Activated CD8-positive, alpha-beta memory T cell treated with anti-CD3 and anti-CD28 coated beads for 4 hours (primary cell): ENCODE results near the gene EXOSC2.
"Not testable (repeated sequence)": the region's sequence is repeated elsewhere in the genome, so short reads cannot be mapped to it uniquely, and the experiment has no call there.

ENCODE experiments used
- DNase-seq, 2 donors: peaks; one replicate each; pipeline ENCODE4 v3.0.0-alpha.2; 2020; ENCODE audit warnings: low read depth in 2 of 2

The EXOSC2 gene

GRCh38 chr9:130668196-130668595, 25.4 kb upstream of the EXOSC2 start:
- no peak for DNase-seq

DNA sequence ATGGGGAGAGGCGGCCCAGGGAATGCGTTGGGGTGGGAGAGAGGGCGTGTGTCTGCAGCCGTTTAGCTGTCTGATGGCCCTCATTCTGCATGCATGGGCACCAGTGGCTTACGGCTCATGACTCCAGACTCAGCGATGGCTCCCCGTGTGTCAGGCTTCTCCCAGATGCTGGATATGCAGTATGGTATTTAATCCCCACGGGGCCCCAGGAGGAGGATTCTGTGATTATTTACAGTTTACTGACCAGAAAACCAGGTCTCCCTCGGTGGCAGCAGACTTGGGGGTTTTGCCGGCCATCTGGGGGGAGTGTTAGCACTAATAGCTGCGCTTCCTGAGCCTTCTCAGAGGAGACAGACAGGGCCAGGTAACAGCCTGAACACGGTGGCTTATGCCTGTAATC, 24.9 kb upstream of the EXOSC2 start:
- no peak for DNase-seq

- DNase-seq = no peak
Measured at GRCh38 chr9:130669965-130670364, 23.6 kb upstream of the EXOSC2 start.

GRCh38 chr9:130670644-130671043, 22.9 kb upstream of the EXOSC2 start:
- no peak for DNase-seq

DNA sequence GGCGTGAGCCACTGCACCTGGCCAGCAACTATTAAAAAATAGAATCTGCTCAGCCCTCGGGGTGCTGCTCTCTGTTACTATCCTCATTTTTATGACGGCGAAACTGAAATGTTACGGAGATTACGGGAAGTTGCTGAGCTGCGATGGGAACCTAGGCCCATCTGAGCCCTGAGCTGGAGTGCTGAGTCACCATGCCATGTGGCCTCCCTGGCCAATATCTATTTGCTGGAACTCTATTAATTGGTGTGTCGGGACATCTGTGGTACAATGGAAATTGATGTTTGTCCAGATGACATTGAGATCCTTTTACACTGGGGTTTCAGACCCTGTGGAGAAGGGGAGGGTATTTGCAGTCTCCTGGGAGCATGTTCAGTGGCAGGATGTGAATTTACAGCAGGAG, 21.1 kb upstream of the EXOSC2 start:
- no peak for DNase-seq

DNA sequence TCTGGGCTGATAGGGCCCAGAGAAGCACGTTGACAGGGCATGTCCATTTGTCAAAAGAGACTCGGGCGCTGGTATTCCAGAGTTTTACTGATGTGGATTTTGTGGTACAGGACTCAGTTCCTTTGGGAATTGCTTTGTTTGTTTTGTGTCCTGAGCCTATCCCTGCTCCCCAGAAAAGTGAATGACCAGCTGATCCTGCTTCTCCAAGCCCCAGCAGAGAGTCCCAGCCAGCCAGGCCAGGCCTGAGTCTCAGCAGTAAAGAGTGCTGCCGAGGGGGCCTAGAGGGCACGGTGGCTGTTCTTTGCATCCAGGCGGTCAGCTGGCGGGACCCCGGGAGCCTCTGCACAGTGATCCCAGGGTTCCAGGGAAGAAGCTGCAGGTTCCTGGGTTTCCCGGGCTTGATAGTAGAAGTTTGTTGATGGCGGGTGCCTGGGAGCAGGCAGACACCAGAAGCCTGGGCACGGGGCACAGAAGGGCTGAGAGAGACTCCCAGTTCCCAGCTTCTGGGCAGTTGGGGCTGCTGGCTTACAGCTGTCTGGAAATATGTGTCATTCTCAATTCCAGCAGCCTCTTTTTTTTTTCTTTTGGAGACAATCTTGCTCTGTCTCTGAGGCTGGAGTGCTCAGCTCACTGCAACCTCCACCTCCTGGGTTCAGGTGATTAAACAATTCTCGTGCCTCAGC, 20.5 kb upstream of the EXOSC2 start:
- DNase-seq = no peak

DNA sequence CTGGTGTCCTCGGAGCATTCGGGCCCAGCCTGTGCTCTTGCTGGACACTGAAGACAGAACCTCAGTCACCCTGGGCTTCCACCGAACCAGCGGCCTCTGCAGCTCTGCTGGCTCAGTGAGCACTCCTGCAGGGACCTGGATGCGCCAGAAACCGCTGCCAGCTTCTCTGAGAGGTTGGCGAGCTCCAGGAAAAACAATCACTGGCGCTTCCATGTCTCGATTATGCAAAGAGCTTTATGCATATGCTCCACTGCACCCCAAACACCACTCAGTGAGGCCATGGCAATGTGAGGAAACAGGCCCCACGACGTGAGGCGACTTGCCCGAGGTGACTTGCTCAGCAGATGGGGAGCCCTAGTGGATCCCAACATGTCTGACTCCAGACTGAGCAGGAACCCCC, 18.2 kb upstream of the EXOSC2 start:
- no peak for DNase-seq

- DNase-seq = no peak
Measured at GRCh38 chr9:130677252-130677651, 16.3 kb upstream of the EXOSC2 start.

GRCh38 chr9:130680836-130681768, 12.5 kb upstream of the EXOSC2 start:
- peak; percentile 29 to 41 for DNase-seq

DNA sequence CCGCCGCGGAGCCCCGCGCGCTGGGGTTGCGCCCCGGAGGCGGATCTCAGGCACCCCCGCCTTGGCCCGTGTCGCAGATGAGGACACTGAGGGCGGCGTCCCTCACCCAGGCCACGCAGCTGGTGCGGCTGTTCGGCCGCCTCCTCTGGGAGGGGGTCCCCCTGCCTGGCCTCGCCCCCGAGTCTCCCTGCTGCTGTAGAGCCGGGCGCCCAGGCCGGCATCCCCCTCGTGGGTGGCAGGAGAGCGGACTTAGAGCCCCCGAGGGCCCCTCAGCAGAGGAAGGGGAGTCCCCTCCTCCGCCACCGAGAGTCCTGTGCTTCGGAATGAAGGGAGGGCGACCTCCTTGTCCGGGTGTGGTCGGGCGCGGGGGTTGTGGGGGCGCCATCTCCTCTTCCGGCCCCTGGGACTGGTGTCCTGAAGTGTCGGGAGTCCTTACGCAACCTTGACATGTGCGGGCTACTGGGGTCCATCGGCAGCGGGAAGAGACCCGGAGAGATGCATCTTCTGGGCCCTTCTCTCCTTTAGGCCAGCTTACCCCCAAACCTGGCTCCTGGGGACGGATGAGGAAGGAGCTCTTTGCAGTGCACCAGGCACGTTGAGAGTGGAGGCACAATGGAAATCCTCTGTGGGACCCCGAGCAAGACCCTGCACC, 11.7 kb upstream of the EXOSC2 start:
- DNase-seq = no peak

- peak; percentile 15 to 18 for DNase-seq
Measured at GRCh38 chr9:130682421-130683121, 11.0 kb upstream of the EXOSC2 start.

GRCh38 chr9:130685104-130685503, 8.5 kb upstream of the EXOSC2 start:
- no peak for DNase-seq

DNA sequence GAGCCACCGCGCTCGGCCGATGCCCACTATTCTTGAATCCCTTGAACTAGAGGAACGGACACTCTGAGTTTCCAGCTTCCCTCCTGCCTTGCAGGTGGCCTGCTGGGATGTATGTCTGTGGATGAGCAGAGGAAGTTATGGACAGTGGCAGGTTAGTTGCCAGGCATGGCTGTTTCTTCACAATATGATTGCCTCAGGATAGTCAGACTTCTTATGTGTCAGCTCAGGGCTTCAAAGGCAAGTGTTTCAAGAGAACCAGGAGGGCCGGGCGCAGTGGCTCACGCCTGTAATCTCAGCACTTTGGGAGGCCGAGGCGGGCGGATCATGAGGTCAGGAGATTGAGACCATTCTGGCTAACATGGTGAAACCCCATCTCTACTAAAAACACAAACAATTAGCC, 7.6 kb upstream of the EXOSC2 start:
- not testable (repeated sequence) for DNase-seq

DNA sequence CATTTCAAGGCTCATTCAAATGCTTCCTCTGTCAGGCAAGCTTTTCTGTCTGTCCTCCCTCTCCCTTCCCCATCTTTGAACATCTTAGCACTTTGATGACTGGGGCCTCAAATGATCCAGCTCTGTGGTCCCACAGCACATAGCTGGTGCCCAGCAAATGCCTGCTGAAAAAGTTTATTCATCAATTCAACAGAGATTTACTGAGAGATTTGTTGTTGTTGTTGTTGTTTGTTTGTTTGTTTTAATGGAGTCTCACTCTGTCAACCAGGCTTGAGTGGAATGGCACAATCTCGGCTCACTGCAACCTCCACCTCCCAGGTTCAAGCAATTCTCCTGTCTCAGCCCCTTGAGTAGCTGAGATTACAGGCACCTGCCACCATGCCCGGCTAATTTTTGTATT, 6.0 kb upstream of the EXOSC2 start:
- DNase-seq = no peak

DNA sequence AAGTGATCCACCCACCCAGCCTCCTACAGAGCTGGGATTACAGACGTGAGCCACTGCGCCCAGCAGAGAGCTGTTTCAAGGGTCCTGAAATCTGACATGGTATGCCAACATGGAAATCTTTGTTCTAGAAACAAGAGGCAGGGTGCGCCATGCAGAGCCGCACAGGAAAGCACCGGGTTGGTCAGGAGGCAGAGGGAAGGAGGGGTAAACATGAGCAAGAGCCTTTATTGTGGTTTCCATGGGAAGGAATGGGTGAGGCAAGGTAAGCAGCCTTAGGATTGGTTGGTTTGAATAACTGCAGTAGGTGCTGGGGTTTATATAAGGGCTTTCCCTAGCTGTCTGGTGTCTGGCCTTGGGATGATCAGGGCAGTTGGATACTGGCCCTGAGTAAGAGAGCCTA, 5.5 kb upstream of the EXOSC2 start:
- DNase-seq = no peak

DNA sequence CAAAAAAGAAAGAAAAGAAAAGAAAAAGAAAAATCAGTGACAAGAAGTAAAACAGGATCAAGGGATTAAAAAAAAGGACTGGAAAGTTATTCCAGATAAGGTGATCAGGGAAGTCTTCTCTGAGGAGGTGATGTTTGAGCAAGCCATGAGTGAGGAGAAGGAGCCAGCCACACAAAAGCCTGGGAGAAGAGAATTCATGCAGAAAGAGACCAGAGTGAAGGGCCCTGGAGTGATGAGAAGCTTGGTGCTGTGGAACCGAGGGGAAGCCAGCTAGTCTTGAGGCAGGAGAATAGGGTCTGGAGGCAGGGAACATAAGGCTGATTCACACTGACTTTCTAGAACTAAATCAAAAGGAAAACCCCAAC, 4.0 kb upstream of the EXOSC2 start:
- no peak for DNase-seq

GRCh38 chr9:130689937-130690700, 3.5 kb upstream of the EXOSC2 start:
- no peak for DNase-seq

DNA sequence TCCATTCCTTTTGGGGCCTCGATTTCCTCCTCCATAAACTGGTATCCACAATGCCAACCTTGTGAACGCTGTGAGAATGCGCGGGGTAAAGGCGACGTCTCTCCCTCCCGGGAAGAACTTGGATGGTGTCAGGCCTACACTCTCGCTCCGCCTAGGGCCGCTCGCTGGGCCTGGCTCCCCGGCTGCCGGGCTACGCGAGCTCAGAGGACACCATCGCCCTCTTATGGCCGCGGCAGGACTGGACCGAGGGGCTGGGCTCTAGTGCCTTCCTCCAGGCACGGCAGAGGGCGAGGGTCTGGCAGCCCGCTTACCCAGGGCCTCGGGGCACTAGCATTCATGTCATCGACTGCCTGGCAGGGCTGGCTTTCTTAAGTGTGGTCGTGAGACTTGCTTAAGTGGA, 1.3 kb upstream of the EXOSC2 start:
- DNase-seq = no peak

GRCh38 chr9:130693101-130693425, 517 bp upstream of the EXOSC2 start:
- DNase-seq = no peak

DNA sequence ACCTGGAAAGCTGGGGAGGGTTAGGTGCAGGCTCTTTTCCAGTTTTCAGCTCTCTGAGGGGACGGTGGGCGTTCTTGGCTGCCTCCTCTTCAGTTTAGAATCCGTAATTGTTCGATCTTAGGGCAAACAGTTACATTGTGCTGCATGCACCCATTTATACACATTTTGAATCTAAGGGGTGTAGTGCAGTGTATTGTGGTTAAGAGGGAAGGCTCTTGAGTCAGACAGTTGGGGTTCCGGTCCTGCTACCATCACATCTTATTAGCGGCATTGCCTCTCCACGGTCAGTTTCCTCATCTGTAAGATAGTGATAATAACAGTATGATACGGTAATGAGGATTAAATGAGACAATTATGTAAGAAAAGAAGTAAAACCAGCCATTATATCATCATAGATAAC, 625 bp downstream of the EXOSC2 start:
- DNase-seq = no peak

- DNase-seq = no peak
Measured at GRCh38 chr9:130696139-130696650, 2.6 kb downstream of the EXOSC2 start.
